Stimulated activated naive CD4-positive, alpha-beta T cell (primary cell): ENCODE results near the gene DENND6A.
"Not testable (repeated sequence)": the region's sequence is repeated elsewhere in the genome, so short reads cannot be mapped to it uniquely, and the experiment has no call there.

Experiments
- DNase-seq, 6 experiments: peaks; one replicate each; lab custom pipeline; 2025; lab: John Stamatoyannopoulos, UW

The DENND6A gene

GRCh38 chr3:57692396-57693147 lies at the start of gene DENND6A:
DENND6A (minus strand) TSS chr3:57693077; CDS start chr3:57693018, 59 bp downstream.
- peak; percentile 86 to 96 (median 92) for DNase-seq

- no peak for DNase-seq
These were observed 47.1 kb upstream of the DENND6A start for GRCh38 chr3:57740027-57740426.

GRCh38 chr3:57738391-57738790 lies 45.5 kb upstream of the DENND6A start:
- no peak for DNase-seq

- no peak for DNase-seq
These were observed 45.0 kb upstream of the DENND6A start for GRCh38 chr3:57737840-57738239.

- no peak for DNase-seq
These were observed 42.5 kb upstream of the DENND6A start for GRCh38 chr3:57735405-57735804.

GRCh38 chr3:57733790-57734189 lies 40.9 kb upstream of the DENND6A start:
- no peak for DNase-seq

- no peak for DNase-seq
These were observed 38.4 kb upstream of the DENND6A start for GRCh38 chr3:57731311-57731710.

- no peak for DNase-seq
These were observed 37.8 kb upstream of the DENND6A start for GRCh38 chr3:57730682-57731081.

- no peak for DNase-seq
These were observed 36.6 kb upstream of the DENND6A start for GRCh38 chr3:57729334-57730045.

- DNase-seq = no peak
These were observed 34.2 kb upstream of the DENND6A start for GRCh38 chr3:57727106-57727505.

- no peak for DNase-seq
These were observed 33.5 kb upstream of the DENND6A start for GRCh38 chr3:57726397-57726796.

- DNase-seq = no peak
These were observed 25.2 kb upstream of the DENND6A start for GRCh38 chr3:57718118-57718517.

- DNase-seq = no peak
These were observed 24.5 kb upstream of the DENND6A start for GRCh38 chr3:57717205-57717868.

GRCh38 chr3:57715686-57716085 lies 22.8 kb upstream of the DENND6A start:
- no peak for DNase-seq

GRCh38 chr3:57709559-57709958 lies 16.7 kb upstream of the DENND6A start:
- DNase-seq = no peak

- DNase-seq = no peak
These were observed 16.2 kb upstream of the DENND6A start for GRCh38 chr3:57709031-57709430.

GRCh38 chr3:57706462-57706861 lies 13.6 kb upstream of the DENND6A start:
- DNase-seq = no peak

- not testable (repeated sequence) for DNase-seq
These were observed 12.5 kb upstream of the DENND6A start for GRCh38 chr3:57705351-57705750.

GRCh38 chr3:57701781-57702180 lies 8.9 kb upstream of the DENND6A start:
- no peak for DNase-seq

- no peak for DNase-seq
These were observed 7.9 kb upstream of the DENND6A start for GRCh38 chr3:57700737-57701136.

- DNase-seq = no peak
These were observed 6.7 kb upstream of the DENND6A start for GRCh38 chr3:57699591-57699990.

GRCh38 chr3:57696801-57697321 lies 4.0 kb upstream of the DENND6A start:
- no peak for DNase-seq

- DNase-seq = no peak
These were observed 1.3 kb upstream of the DENND6A start for GRCh38 chr3:57694146-57694545.
